Tibial nerve (tissue), 4 donors: Measurements from ENCODE around the gene BMP4.

Source experiments
- EP300 ChIP-seq, 2 donors: sonication (generic); formaldehyde crosslinking; IDR thresholded peaks; one replicate each; pipeline ENCODE4 v1.6.1; 2017; ENCODE audit warnings: antibody characterized with exemption in 2 of 2, mild to moderate bottlenecking in 1 of 2
- POLR2A ChIP-seq, 2 donors: fragments of 450-650 bp; IDR thresholded peaks; one replicate each; pipeline ENCODE4 v1.6.1; 2017; ENCODE audit warnings: antibody characterized with exemption in 2 of 2, mild to moderate bottlenecking in 2 of 2, moderate library complexity in 2 of 2
- TF ChIP-seq, protein P1 (sequence below), 5 experiments: fragments of 200-600 bp in 3 of 5; fragments of 450-650 bp in 2 of 5; sonication (generic) in 3 of 5; IDR thresholded peaks; one replicate each; pipeline ENCODE4 v1.5.1; 2016 to 2019; ENCODE audit warnings: antibody characterized with exemption in 5 of 5, mild to moderate bottlenecking in 3 of 5, moderate library complexity in 2 of 5

DNA sequence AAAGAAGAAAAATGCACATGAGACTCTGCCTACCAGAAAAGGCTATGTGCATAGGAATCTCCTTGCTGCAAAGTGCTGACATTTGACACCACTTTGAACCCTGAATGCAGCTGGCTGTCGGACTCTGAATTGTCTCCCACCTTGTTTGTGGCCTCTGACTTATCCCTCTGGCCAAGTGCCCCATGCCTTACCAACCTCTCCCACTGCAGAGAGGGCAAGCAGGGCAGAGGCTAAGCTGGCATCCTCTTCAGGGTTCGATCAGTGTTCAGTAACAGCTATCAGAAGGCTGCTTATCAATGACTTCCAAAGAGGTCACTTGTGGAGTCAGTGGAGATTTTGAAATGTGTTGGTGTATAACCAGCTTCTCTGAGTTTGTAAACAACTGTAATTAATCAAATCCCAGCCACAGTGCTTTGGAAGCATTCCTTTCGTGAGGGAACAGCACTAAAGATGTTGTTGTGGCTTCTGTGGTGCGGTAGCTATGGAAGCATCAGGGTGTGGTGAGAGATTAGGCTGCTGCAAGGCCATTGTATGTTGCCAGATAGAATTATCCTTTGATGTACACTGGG lies 22.6 kb upstream of the BMP4 start:
- TF ChIP-seq POLR2A (IDR thresholded peaks at IDR 0.05) (no peak), EP300 (IDR thresholded peaks at IDR 0.05) (no peak)
- TF ChIP-seq, protein P1, sequence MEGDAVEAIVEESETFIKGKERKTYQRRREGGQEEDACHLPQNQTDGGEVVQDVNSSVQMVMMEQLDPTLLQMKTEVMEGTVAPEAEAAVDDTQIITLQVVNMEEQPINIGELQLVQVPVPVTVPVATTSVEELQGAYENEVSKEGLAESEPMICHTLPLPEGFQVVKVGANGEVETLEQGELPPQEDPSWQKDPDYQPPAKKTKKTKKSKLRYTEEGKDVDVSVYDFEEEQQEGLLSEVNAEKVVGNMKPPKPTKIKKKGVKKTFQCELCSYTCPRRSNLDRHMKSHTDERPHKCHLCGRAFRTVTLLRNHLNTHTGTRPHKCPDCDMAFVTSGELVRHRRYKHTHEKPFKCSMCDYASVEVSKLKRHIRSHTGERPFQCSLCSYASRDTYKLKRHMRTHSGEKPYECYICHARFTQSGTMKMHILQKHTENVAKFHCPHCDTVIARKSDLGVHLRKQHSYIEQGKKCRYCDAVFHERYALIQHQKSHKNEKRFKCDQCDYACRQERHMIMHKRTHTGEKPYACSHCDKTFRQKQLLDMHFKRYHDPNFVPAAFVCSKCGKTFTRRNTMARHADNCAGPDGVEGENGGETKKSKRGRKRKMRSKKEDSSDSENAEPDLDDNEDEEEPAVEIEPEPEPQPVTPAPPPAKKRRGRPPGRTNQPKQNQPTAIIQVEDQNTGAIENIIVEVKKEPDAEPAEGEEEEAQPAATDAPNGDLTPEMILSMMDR (IDR thresholded peaks at IDR 0.05), result no peak
